OCI-LY7 (cell line): ENCODE results near the gene XRCC3. TPM values are rescaled to one million over a fixed set of nuclear protein-coding genes. Genes with fewer than 3 reads are reported as not detected.

Experiments
- BruUV-seq: library from RNA; stranded (reverse); fragments of 400-500 nt; replicated peaks from 2 replicates; lab custom pipeline; 2021; lab: Mats Ljungman, UMichigan
- CTCF ChIA-PET: fragments of 300-600 bp; sonication (Branson Sonifier 250); formaldehyde crosslinking; loops from one replicate; lab custom pipeline; 2022; ENCODE audit warnings: antibody characterized with exemption; ENCODE audit not compliant: unreplicated experiment; lab: Charles Lee
- POLR2A ChIA-PET: fragments of 300-600 bp; sonication (Branson Sonifier 250); formaldehyde crosslinking; loops from one replicate; lab custom pipeline; 2022; ENCODE audit warnings: antibody characterized with exemption; lab: Charles Lee
- DNase-seq: peaks from one replicate; pipeline ENCODE4 v3.0.0-alpha.2; 2015; ENCODE audit warnings: low spot score
- H2AFZ ChIP-seq: fragments of 200-600 bp; sonication (generic), shearing (Covaris generic); 2 replicates; pipeline ENCODE4 v1.6.1; 2014; ENCODE audit warnings: mild to moderate bottlenecking, antibody characterized with exemption, low read length, moderate library complexity
- H3K27ac ChIP-seq: fragments of 200-600 bp; sonication (generic); 2 replicates; pipeline ENCODE4 v1.5.1; 2014; ENCODE audit warnings: mixed run types, low read depth, mild to moderate bottlenecking, moderate library complexity, low read length, inconsistent platforms; ENCODE audit not compliant: poor library complexity, severe bottlenecking
- H3K36me3 ChIP-seq: fragments of 200-600 bp; sonication (generic); 2 replicates; pipeline ENCODE4 v1.6.1; 2014; ENCODE audit warnings: mild to moderate bottlenecking, antibody characterized with exemption, low read length, moderate library complexity, mixed read lengths; ENCODE audit not compliant: insufficient read depth
- H3K4me1 ChIP-seq: fragments of 200-600 bp; sonication (generic); 2 replicates; pipeline ENCODE4 v1.5.1; 2014; ENCODE audit warnings: mild to moderate bottlenecking, low read length; ENCODE audit not compliant: insufficient read depth, poor library complexity, severe bottlenecking
- H3K4me2 ChIP-seq: fragments of 200-600 bp; sonication (generic); 2 replicates; pipeline ENCODE4 v1.6.1; 2014; ENCODE audit warnings: mild to moderate bottlenecking, low read length
- H3K4me3 ChIP-seq: fragments of 200-600 bp; sonication (generic); 2 replicates; pipeline ENCODE4 v1.5.1; 2014; ENCODE audit warnings: mild to moderate bottlenecking, low read depth, low read length; ENCODE audit not compliant: poor library complexity, severe bottlenecking
- H3K79me2 ChIP-seq: fragments of 200-600 bp; sonication (generic); 2 replicates; pipeline ENCODE4 v1.6.1; 2016; ENCODE audit warnings: low read depth, mild to moderate bottlenecking, low read length, moderate library complexity, mixed read lengths; ENCODE audit not compliant: insufficient read depth
- H3K9me2 ChIP-seq: fragments of 200-600 bp; sonication (generic); 2 replicates; pipeline ENCODE4 v1.6.1; 2016; ENCODE audit warnings: mild to moderate bottlenecking, low read length, mixed read lengths; ENCODE audit not compliant: insufficient read depth
- H3K9me3 ChIP-seq: fragments of 200-600 bp; sonication (generic); 2 replicates; pipeline ENCODE4 v1.6.1; 2014; ENCODE audit warnings: mild to moderate bottlenecking, mixed run types, low read length, mixed read lengths
- H4K20me1 ChIP-seq: fragments of 200-600 bp; sonication (generic); 2 replicates; pipeline ENCODE4 v1.6.1; 2014; ENCODE audit warnings: mild to moderate bottlenecking, antibody characterized with exemption, low read length, moderate library complexity, mixed read lengths; ENCODE audit not compliant: insufficient read depth
- CTCF ChIP-seq: fragments of 200-600 bp; sonication (generic); conservative IDR thresholded peaks from 2 replicates; pipeline ENCODE4 v1.5.1; 2014; ENCODE audit warnings: mild to moderate bottlenecking, antibody characterized with exemption, low read length, moderate library complexity, mixed read lengths
- EZH2phosphoT487 ChIP-seq: fragments of 200-600 bp; sonication (generic); IDR thresholded peaks from 2 replicates; pipeline ENCODE4 v1.6.1; 2018; ENCODE audit warnings: low read depth, borderline replicate concordance, mild to moderate bottlenecking, mixed run types, antibody characterized with exemption, low read length, moderate library complexity, mixed read lengths
- intact Hi-C: fragments of 100-400 bp; cut with micrococcal nuclease; formaldehyde crosslinking; loops from one replicate; pipeline ENCODE4 v1.10.0; 2022; ENCODE audit not compliant: unreplicated experiment
- total RNA-seq, 2 experiments: library from RNA; depleted of rRNA in 1 of 2; stranded (reverse); fragments of >200 nt in 1 of 2; shearing (Covaris generic) in 1 of 2; gene quantifications; 2 replicates each; pipeline ENCODE4 v1.2.3, GENCODE V29; 2014 to 2022

The XRCC3 gene
- total RNA-seq, 2 experiments from 2014 or later = 83.3 to 130 TPM

- no peak overlapping the region for H3K4me2 ChIP-seq
- H4K20me1 ChIP-seq = no peaks in the 10 kb centered on the region; the same call in 1 of the 2 replicates
- TSS peak; percentile 27 for BruUV-seq
- H2AFZ ChIP-seq = no peak overlapping the region
- DNase-seq = no peak
- no peak for TF ChIP-seq EZH2phosphoT487
- TF ChIP-seq CTCF = no peak
- H3K36me3 ChIP-seq = peaks cover 97% of the 10 kb centered on the region
- H3K4me1 ChIP-seq = no peaks in the 10 kb centered on the region
- ChIA-PET POLR2A (no interaction called here), CTCF (no interaction called here)
- H3K27ac ChIP-seq = no peak overlapping the region
- H3K4me3 ChIP-seq = no peak overlapping the region
- no peaks in the 10 kb centered on the region for H3K79me2 ChIP-seq
- H3K9me2 ChIP-seq = no peaks in the 10 kb centered on the region
- intact Hi-C loops = no loop called here
- H3K9me3 ChIP-seq = no peaks in the 10 kb centered on the region
These were observed 55.6 kb downstream of the XRCC3 start for GRCh38 chr14:103659631-103660030.

- Histone ChIP-seq H3K4me1 (no peaks in the 10 kb centered on the region), H3K4me2 (no peak overlapping the region), H4K20me1 (no peaks in the 10 kb centered on the region; the same call in 1 of the 2 replicates), H3K79me2 (peaks cover 17% of the 10 kb centered on the region), H3K9me2 (no peaks in the 10 kb centered on the region), H3K9me3 (no peaks in the 10 kb centered on the region), H3K4me3 (no peak overlapping the region), H3K36me3 (peaks cover 96% of the 10 kb centered on the region), H2AFZ (no peak overlapping the region), H3K27ac (no peak overlapping the region)
- DNase-seq = no peak
- intact Hi-C loops = no loop called here
- ChIA-PET CTCF (no interaction called here), POLR2A (interaction anchor here (1.0 to 1.2 kb wide), 3 partner anchors 14 to 90 kb away, joined by 3 to 5 read pairs (median 3); no protein-coding TSS in a partner anchor)
- no peak for TF ChIP-seq EZH2phosphoT487
- no peak for TF ChIP-seq CTCF
- no TSS peak for BruUV-seq
These were observed 57.8 kb downstream of the XRCC3 start for GRCh38 chr14:103657471-103657870.

GRCh38 chr14:103656756-103657133 is 58.5 kb downstream of the XRCC3 start:
- Histone ChIP-seq H3K9me2 (no peaks in the 10 kb centered on the region), H4K20me1 (no peaks in the 10 kb centered on the region; the same call in 1 of the 2 replicates), H3K4me3 (no peak overlapping the region), H3K4me1 (no peaks in the 10 kb centered on the region), H3K4me2 (no peak overlapping the region), H3K79me2 (peaks cover 23% of the 10 kb centered on the region), H3K36me3 (peaks cover 89% of the 10 kb centered on the region), H3K27ac (no peak overlapping the region), H2AFZ (no peak overlapping the region), H3K9me3 (no peaks in the 10 kb centered on the region)
- intact Hi-C loops = no loop called here
- TF ChIP-seq EZH2phosphoT487 = no peak
- TF ChIP-seq CTCF = no peak
- POLR2A ChIA-PET = interaction anchor here (1.1 to 1.2 kb wide), 2 partner anchors 17 to 89 kb away, joined by 3 read pairs; no protein-coding TSS in a partner anchor
- CTCF ChIA-PET = no interaction called here
- no peak for DNase-seq
- BruUV-seq = no TSS peak
